Testis (tissue), 2 donors: ENCODE measurements around the gene DHH.

ENCODE experiments used
- CTCF ChIP-seq, 3 experiments: fragments of 450-650 bp in 2 of 3; fragments of 200-600 bp in 1 of 3; sonication (generic) in 1 of 3; IDR thresholded peaks; one replicate each; pipeline ENCODE4 v1.5.1; 2016 to 2019; ENCODE audit warnings: antibody characterized with exemption in 3 of 3, mild to moderate bottlenecking in 2 of 3, moderate library complexity in 1 of 3
- POLR2A ChIP-seq: fragments of 450-650 bp; IDR thresholded peaks from one replicate; pipeline ENCODE4 v1.6.1; 2017; ENCODE audit warnings: antibody characterized with exemption, mild to moderate bottlenecking, moderate library complexity

- TF ChIP-seq CTCF (IDR thresholded peaks at IDR 0.05), result no peak
- TF ChIP-seq POLR2A, result no peak
Observed at GRCh38 chr12:49133590-49133989, 39.0 kb upstream of the DHH start.
